ENCODE results near the gene CELSR1. TPM values are rescaled to one million over a fixed set of nuclear protein-coding genes. Genes with fewer than 3 reads are reported as not detected.

The CELSR1 gene
- total and polyA plus RNA-seq, 7 donors: 0.23 to 5.0 (median 0.82) TPM

DNA sequence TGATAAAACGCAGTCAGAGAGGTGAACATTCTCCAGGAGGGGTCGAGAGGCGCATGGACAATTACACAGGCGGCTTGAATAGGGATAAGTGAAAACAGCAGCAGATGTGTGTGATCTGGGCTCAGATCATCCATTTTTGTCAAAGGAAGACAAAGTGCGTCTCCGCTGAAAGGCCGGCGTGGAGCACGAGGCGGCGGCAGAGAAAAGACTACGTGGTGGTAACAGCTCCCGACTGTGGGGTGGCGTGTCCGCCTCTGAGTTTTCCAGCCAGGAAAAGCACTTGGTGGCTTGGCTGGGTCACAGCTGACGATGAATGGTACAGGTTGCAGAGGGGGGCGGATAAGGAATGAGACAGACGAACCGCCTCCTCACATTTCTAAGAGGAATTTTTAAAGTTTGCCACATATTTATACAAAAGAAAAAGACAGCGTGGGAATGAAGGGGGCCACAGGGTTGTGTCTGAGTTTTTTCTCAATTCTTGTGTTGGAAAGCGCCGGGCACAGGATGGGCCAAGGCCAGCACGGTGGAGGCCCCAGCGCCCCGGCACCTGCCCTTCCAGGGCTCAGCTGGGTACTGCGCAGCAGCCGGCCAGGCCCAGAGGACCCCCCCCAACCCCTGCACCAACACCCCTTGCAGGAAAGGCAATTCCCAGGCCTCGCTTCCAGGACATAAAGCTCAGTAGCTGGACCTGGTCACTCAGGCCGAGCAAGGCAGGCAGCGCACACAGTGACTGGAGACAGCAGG is 121.5 kb downstream of the CELSR1 start:
- Histone ChIP-seq H3K4me1 (no peaks in the 10 kb centered on the region), H3K9me3 (no peaks in the 10 kb centered on the region), H3K27ac (no peak overlapping the region), H3K4me3 (no peak overlapping the region), H3K36me3 (no peaks in the 10 kb centered on the region), H3K27me3 (peaks cover 0 to 39% (median 0%) of the 10 kb centered on the region in 3 donors)
- TF ChIP-seq POLR2A (IDR thresholded peaks at IDR 0.05) (no peak), EP300 (IDR thresholded peaks at IDR 0.05) (no peak), POLR2AphosphoS5 (IDR thresholded peaks at IDR 0.05) (no peak), CTCF (IDR thresholded peaks at IDR 0.05) (no peak)
- WGBS, 2 donors: 89 to 92% methylated on average over 30 of the region's 30 CpGs
- no peak for DNase-seq
- intact Hi-C loops (cut with DNase I): no loop called here

GRCh38 chr22:46414704-46415103 is 122.7 kb downstream of the CELSR1 start:
- H3K27me3 ChIP-seq: peaks cover 0 to 39% (median 0%) of the 10 kb centered on the region in 3 donors
- no peak for DNase-seq
- intact Hi-C loops (cut with DNase I): no loop called here
- WGBS, 2 donors: 87 to 94% methylated on average over 19 of the region's 19 CpGs
- no peaks in the 10 kb centered on the region for H3K4me1 ChIP-seq
- no peak overlapping the region for H3K27ac ChIP-seq
- no peaks in the 10 kb centered on the region for H3K9me3 ChIP-seq
- no peak overlapping the region for H3K4me3 ChIP-seq
- no peak for TF ChIP-seq POLR2AphosphoS5 (IDR thresholded peaks at IDR 0.05)
- TF ChIP-seq CTCF (IDR thresholded peaks at IDR 0.05): no peak
- no peak for TF ChIP-seq POLR2A (IDR thresholded peaks at IDR 0.05)
- no peak for TF ChIP-seq EP300 (IDR thresholded peaks at IDR 0.05)
- no peaks in the 10 kb centered on the region for H3K36me3 ChIP-seq

GRCh38 chr22:46413725-46414379 is 123.6 kb downstream of the CELSR1 start:
- no peak overlapping the region for H3K27ac ChIP-seq
- no peak for TF ChIP-seq POLR2AphosphoS5 (IDR thresholded peaks at IDR 0.05)
- no peak for TF ChIP-seq POLR2A (IDR thresholded peaks at IDR 0.05)
- no peak for TF ChIP-seq EP300 (IDR thresholded peaks at IDR 0.05)
- TF ChIP-seq CTCF (IDR thresholded peaks at IDR 0.05): no peak
- WGBS, 2 donors: 21 to 67% methylated on average over 23 of the region's 23 CpGs
- H3K4me3 ChIP-seq: no peak overlapping the region
- peaks cover 0 to 39% (median 0%) of the 10 kb centered on the region in 3 donors for H3K27me3 ChIP-seq
- no peak for DNase-seq
- no peaks in the 10 kb centered on the region for H3K4me1 ChIP-seq
- no peaks in the 10 kb centered on the region for H3K36me3 ChIP-seq
- no peaks in the 10 kb centered on the region for H3K9me3 ChIP-seq
- intact Hi-C loops (cut with DNase I): no loop called here

GRCh38 chr22:46411347-46411746 is 126.1 kb downstream of the CELSR1 start:
- H3K27ac ChIP-seq: no peak overlapping the region
- DNase-seq: no peak
- no peak overlapping the region for H3K4me3 ChIP-seq
- H3K4me1 ChIP-seq: no peaks in the 10 kb centered on the region
- TF ChIP-seq CTCF (IDR thresholded peaks at IDR 0.05): no peak
- TF ChIP-seq POLR2AphosphoS5 (IDR thresholded peaks at IDR 0.05): no peak
- TF ChIP-seq POLR2A (IDR thresholded peaks at IDR 0.05): no peak
- TF ChIP-seq EP300 (IDR thresholded peaks at IDR 0.05): no peak
- H3K36me3 ChIP-seq: no peaks in the 10 kb centered on the region
- H3K27me3 ChIP-seq: peaks cover 0 to 27% (median 0%) of the 10 kb centered on the region in 3 donors
- H3K9me3 ChIP-seq: no peaks in the 10 kb centered on the region
- WGBS, 2 donors: 91 to 97% methylated on average over 13 of the region's 13 CpGs
- intact Hi-C loops (cut with DNase I): no loop called here

All from sigmoid colon (tissue), 7 donors.